H9 (cell line): Measurements from ENCODE around the gene HAUS1. TPM values are rescaled to one million over a fixed set of nuclear protein-coding genes. Genes with fewer than 3 reads are reported as not detected.

Experiments
- DNase-seq: peaks from one replicate; pipeline ENCODE4 v3.0.0-alpha.2; 2017
- H2AFZ ChIP-seq: one replicate; pipeline ENCODE4 v1.6.1; 2013; ENCODE audit warnings: mild to moderate bottlenecking, low read length, control low read depth, moderate library complexity
- H2AK5ac ChIP-seq: 2 replicates; pipeline ENCODE4 v1.6.1; 2013; ENCODE audit warnings: low read length, control low read depth, mixed read lengths; ENCODE audit not compliant: insufficient read length
- H2BK120ac ChIP-seq: one replicate; pipeline ENCODE4 v1.6.1; 2013; ENCODE audit warnings: low read depth, mild to moderate bottlenecking, low read length, control low read depth, inconsistent platforms; ENCODE audit not compliant: poor library complexity, severe bottlenecking
- H2BK12ac ChIP-seq: 2 replicates; pipeline ENCODE4 v1.6.1; 2013; ENCODE audit warnings: low read length, control low read depth, mixed read lengths, low read depth; ENCODE audit not compliant: insufficient read length
- H2BK15ac ChIP-seq: 2 replicates; pipeline ENCODE4 v1.6.1; 2013; ENCODE audit warnings: low read depth, low read length, control low read depth
- H2BK20ac ChIP-seq: one replicate; pipeline ENCODE4 v1.6.1; 2013; ENCODE audit warnings: low read depth, mild to moderate bottlenecking, low read length, control low read depth, inconsistent platforms; ENCODE audit not compliant: poor library complexity, severe bottlenecking
- H2BK5ac ChIP-seq: 2 replicates; pipeline ENCODE4 v1.6.1; 2013; ENCODE audit warnings: low read length, control low read depth, mixed read lengths; ENCODE audit not compliant: insufficient read length
- H3K14ac ChIP-seq: 2 replicates; pipeline ENCODE4 v1.6.1; 2013; ENCODE audit warnings: low read length, control low read depth; ENCODE audit not compliant: insufficient read depth
- H3K18ac ChIP-seq: 2 replicates; pipeline ENCODE4 v1.6.1; 2013; ENCODE audit warnings: low read depth, mild to moderate bottlenecking, mixed read lengths, low read length, control low read depth; ENCODE audit not compliant: insufficient read length
- H3K23ac ChIP-seq: 2 replicates; pipeline ENCODE4 v1.6.1; 2013; ENCODE audit warnings: low read length, control low read depth, mixed read lengths, low read depth; ENCODE audit not compliant: insufficient read length
- H3K23me2 ChIP-seq: 2 replicates; pipeline ENCODE4 v1.6.1; 2013; ENCODE audit warnings: low read depth, mild to moderate bottlenecking, mixed read lengths, low read length, control low read depth; ENCODE audit not compliant: insufficient read length, poor library complexity, severe bottlenecking
- H3K27ac ChIP-seq: 2 replicates; pipeline ENCODE4 v1.5.1; 2013; ENCODE audit warnings: low read length, control low read depth, mixed read lengths, low read depth; ENCODE audit not compliant: insufficient read length
- H3K27me3 ChIP-seq: 2 replicates; pipeline ENCODE4 v1.6.1; 2013; ENCODE audit warnings: low read length, control low read depth, inconsistent platforms; ENCODE audit not compliant: insufficient read depth
- H3K4ac ChIP-seq: 2 replicates; pipeline ENCODE4 v1.6.1; 2013; ENCODE audit warnings: low read depth, mild to moderate bottlenecking, control low read depth, inconsistent platforms, low read length, moderate library complexity
- H3K4me1 ChIP-seq: 2 replicates; pipeline ENCODE4 v1.6.1; 2013; ENCODE audit warnings: low read length, control low read depth, inconsistent platforms; ENCODE audit not compliant: insufficient read depth
- H3K4me2 ChIP-seq: 2 replicates; pipeline ENCODE4 v1.6.1; 2013; ENCODE audit warnings: low read length, control low read depth, mixed read lengths; ENCODE audit not compliant: insufficient read length, insufficient read depth
- H3K56ac ChIP-seq: 2 replicates; pipeline ENCODE4 v1.6.1; 2013; ENCODE audit warnings: low read depth, mild to moderate bottlenecking, mixed read lengths, low read length, control low read depth; ENCODE audit not compliant: insufficient read length
- H3K79me1 ChIP-seq: 2 replicates; pipeline ENCODE4 v1.6.1; 2013; ENCODE audit warnings: low read depth, mild to moderate bottlenecking, moderate library complexity, low read length, control low read depth, inconsistent platforms; ENCODE audit not compliant: insufficient read depth, poor library complexity, severe bottlenecking
- H3K79me2 ChIP-seq: 2 replicates; pipeline ENCODE4 v1.6.1; 2013; ENCODE audit warnings: low read length, control low read depth, inconsistent platforms; ENCODE audit not compliant: insufficient read depth
- H3K9ac ChIP-seq: 2 replicates; pipeline ENCODE4 v1.6.1; 2013; ENCODE audit warnings: low read length, control low read depth, mixed read lengths; ENCODE audit not compliant: insufficient read length; ENCODE audit errors: extremely low read depth
- H3K9me3 ChIP-seq: one replicate; pipeline ENCODE4 v1.6.1; 2013; ENCODE audit warnings: low read depth, low read length, inconsistent platforms; ENCODE audit not compliant: control insufficient read depth
- H3T11ph ChIP-seq: one replicate; pipeline ENCODE4 v1.6.1; 2013; ENCODE audit warnings: mild to moderate bottlenecking, low read length, control low read depth, inconsistent platforms
- H4K20me1 ChIP-seq: one replicate; pipeline ENCODE4 v1.6.1; 2013; ENCODE audit not compliant: control insufficient read depth, insufficient read length, insufficient read depth
- H4K5ac ChIP-seq: 2 replicates; pipeline ENCODE4 v1.6.1; 2013; ENCODE audit warnings: low read depth, mild to moderate bottlenecking, mixed read lengths, low read length, control low read depth; ENCODE audit not compliant: insufficient read length
- H4K8ac ChIP-seq: replicated peaks from 2 replicates; pipeline ENCODE4 v1.6.1; 2013; ENCODE audit warnings: low read length, control low read depth, mixed read lengths, low read depth; ENCODE audit not compliant: insufficient read length
- H4K91ac ChIP-seq: 2 replicates; pipeline ENCODE4 v1.6.1; 2013; ENCODE audit warnings: low read depth, mild to moderate bottlenecking, moderate library complexity, mixed read lengths, low read length, control low read depth; ENCODE audit not compliant: insufficient read length
- H3K27ac Mint-ChIP-seq, 3 experiments: 2 replicates in 2 of 3; 3 replicates in 1 of 3; pipeline ENCODE4 v1.8.0; 2020 to 2021; ENCODE audit warnings: mixed read lengths in 3 of 3, mild to moderate bottlenecking in 1 of 3, moderate library complexity in 1 of 3
- H3K27me3 Mint-ChIP-seq: 2 replicates; pipeline ENCODE4 v1.8.0; 2021; ENCODE audit warnings: low read depth, mild to moderate bottlenecking, moderate library complexity, mixed read lengths
- H3K36me3 Mint-ChIP-seq, 3 experiments: 2 replicates in 2 of 3; 3 replicates in 1 of 3; pipeline ENCODE4 v1.8.0; 2020 to 2021; ENCODE audit warnings: low read depth in 3 of 3, mixed read lengths in 3 of 3; ENCODE audit not compliant: insufficient read depth in 1 of 3
- H3K4me1 Mint-ChIP-seq, 2 experiments: 2 replicates each; pipeline ENCODE4 v1.8.0; 2020; ENCODE audit warnings: mixed read lengths in 2 of 2
- H3K4me3 Mint-ChIP-seq, 2 experiments: 2 replicates in 1 of 2; 3 replicates in 1 of 2; pipeline ENCODE4 v1.8.0; 2020 to 2021; ENCODE audit warnings: mild to moderate bottlenecking in 2 of 2, mixed read lengths in 2 of 2, moderate library complexity in 1 of 2
- H3K9me3 Mint-ChIP-seq, 2 experiments: 2 replicates in 1 of 2; 3 replicates in 1 of 2; pipeline ENCODE4 v1.8.0; 2020; ENCODE audit warnings: mild to moderate bottlenecking in 2 of 2, mixed read lengths in 2 of 2, moderate library complexity in 1 of 2
- CTCF ChIP-seq: fragments of 200-600 bp; sonication (generic); conservative IDR thresholded peaks from 3 replicates; pipeline ENCODE4 v1.8.0; 2021; ENCODE audit warnings: antibody characterized with exemption, mild to moderate bottlenecking
- WGBS: extraction: QIAGEN DNeasy Blood & Tissue Kit; methylation state at CpG from one replicate; pipeline ENCODE4 v1.1.7; 2013; ENCODE audit warnings: missing lambda C conversion rate, low lambda C conversion rate, mixed read lengths; ENCODE audit not compliant: insufficient read length; ENCODE audit errors: extremely low coverage; 5-methylcytosine and 5-hydroxymethylcytosine counted together
- total RNA-seq: library from RNA; stranded (reverse); gene quantifications from 2 replicates; pipeline ENCODE4 v1.2.1, GENCODE V29; 2021

The HAUS1 gene
- total RNA-seq, 1 experiment from 2014 or later: 87.0 TPM

- H3K9me3 ChIP-seq: no peaks in the 10 kb centered on the region
- no peak overlapping the region for H3K4ac ChIP-seq
- H3K9ac ChIP-seq: no peak overlapping the region
- H3K4me2 ChIP-seq: no peak overlapping the region
- no peak overlapping the region for H3K27ac ChIP-seq
- no peaks in the 10 kb centered on the region for H3K79me1 ChIP-seq
- H3K56ac ChIP-seq: no peak overlapping the region
- H3K27ac Mint-ChIP-seq: no peak overlapping the region
- TF ChIP-seq CTCF: no peak
- no peak for DNase-seq
- no peak overlapping the region for H4K5ac ChIP-seq
- H4K91ac ChIP-seq: no peak overlapping the region
- no peak overlapping the region for H4K8ac ChIP-seq
- H2AK5ac ChIP-seq: no peak overlapping the region
- H2AFZ ChIP-seq: no peak overlapping the region
- H3K27me3 Mint-ChIP-seq: no peaks in the 10 kb centered on the region
- no peak overlapping the region for H3K23ac ChIP-seq
- peaks cover 0 to 5% of the 10 kb centered on the region in 2 experiments; a peak in 1 of 4 replicates for H3K4me1 Mint-ChIP-seq
- no peaks in the 10 kb centered on the region for H3K27me3 ChIP-seq
- H4K20me1 ChIP-seq: no peaks in the 10 kb centered on the region
- no peak overlapping the region for H2BK120ac ChIP-seq
- no peaks in the 10 kb centered on the region for H3K9me3 Mint-ChIP-seq
- H2BK5ac ChIP-seq: no peak overlapping the region
- H2BK15ac ChIP-seq: no peak overlapping the region
- no peaks in the 10 kb centered on the region for H3K79me2 ChIP-seq
- no peaks in the 10 kb centered on the region for H3K23me2 ChIP-seq
- no peaks in the 10 kb centered on the region for H3K4me1 ChIP-seq
- no peak overlapping the region for H3K14ac ChIP-seq
- no peak overlapping the region for H3T11ph ChIP-seq
- H2BK12ac ChIP-seq: no peak overlapping the region
- no peaks in the 10 kb centered on the region for H3K36me3 Mint-ChIP-seq
- no peak overlapping the region for H3K4me3 Mint-ChIP-seq
- no CpG with 5 or more reads among the region's 3 CpGs for WGBS
- no peak overlapping the region for H2BK20ac ChIP-seq
- H3K18ac ChIP-seq: no peak overlapping the region
Observed at GRCh38 chr18:46061387-46061786, 42.8 kb upstream of the HAUS1 start.
